Measurements from ENCODE around the gene SLAMF9. TPM values are rescaled to one million over a fixed set of nuclear protein-coding genes. Genes with fewer than 3 reads are reported as not detected.

SLAMF9 gene
- total RNA-seq, 1 donor from 2014 or later = not detected

DNA sequence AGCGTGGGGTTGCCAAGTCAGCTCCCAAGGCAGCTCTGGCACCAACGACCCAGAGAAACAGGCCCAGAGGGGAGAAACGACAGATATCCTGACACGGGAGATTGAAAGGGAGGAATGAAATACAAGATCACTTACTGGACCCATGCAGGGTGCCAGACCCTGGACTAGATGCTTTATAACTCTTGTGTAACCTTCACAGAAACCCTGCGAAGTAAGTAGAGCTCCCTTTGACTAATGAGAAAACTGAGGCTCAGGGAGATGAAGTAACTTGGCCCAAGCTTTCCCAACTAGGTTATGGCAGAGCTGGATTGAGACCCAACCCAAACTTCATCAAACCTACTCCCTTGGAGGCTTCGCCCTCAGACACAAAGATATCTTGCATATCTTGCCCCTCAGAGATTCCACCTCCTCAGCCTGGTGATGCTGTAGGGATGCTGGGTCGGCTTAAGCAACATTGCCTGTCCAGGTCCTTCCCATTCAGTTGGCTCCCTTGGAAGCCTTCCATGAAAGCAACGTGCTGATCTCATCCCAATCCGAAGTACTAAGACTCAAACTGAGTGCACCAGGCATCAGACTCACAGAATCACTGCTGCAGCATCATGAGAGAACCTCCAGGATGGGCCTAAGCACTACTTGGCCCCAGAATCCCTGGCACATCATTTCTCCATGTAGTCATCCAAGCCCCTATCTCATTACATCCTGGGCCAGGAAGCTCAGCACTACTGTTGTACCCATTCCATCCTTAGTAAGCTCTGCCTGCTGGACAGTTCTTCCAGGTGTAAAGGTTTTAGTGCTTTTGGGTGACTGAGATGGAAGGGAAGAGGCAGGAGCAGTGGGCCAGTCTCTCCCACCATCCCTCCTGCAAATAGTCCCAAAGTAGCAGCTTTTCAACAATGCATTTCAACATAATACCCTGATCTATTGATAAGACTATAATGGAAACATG lies 7.5 kb downstream of the SLAMF9 start:
- no peak for TF ChIP-seq CTCF (conservative IDR thresholded peaks at IDR 0.05)
- Mint-ChIP-seq H3K4me1 (ENCODE audit: unreplicated experiment) (peaks cover 45% of the 10 kb centered on the region), H3K27me3 (peaks cover 6% of the 10 kb centered on the region), H3K9me3 (no peaks in the 10 kb centered on the region), H3K36me3 (no peaks in the 10 kb centered on the region), H3K27ac (peak overlapping the region; percentile 91), H3K4me3 (peak overlapping the region; percentile 98)
- no peak for DNase-seq (ENCODE audit: extremely low spot score, unreplicated experiment)

- peak within 1 kb of the TSS; percentile 91 for H3K27ac Mint-ChIP-seq
- TF ChIP-seq CTCF (conservative IDR thresholded peaks at IDR 0.05) = peak; percentile 69
- no peaks in the 10 kb centered on the region for H3K9me3 Mint-ChIP-seq
- H3K36me3 Mint-ChIP-seq = peaks cover 4% of the 10 kb centered on the region
- H3K4me3 Mint-ChIP-seq = peak within 1 kb of the TSS; percentile 98
- H3K27me3 Mint-ChIP-seq = peaks cover 3% of the 10 kb centered on the region
- DNase-seq (ENCODE audit: extremely low spot score, unreplicated experiment) = peak; percentile 95
- peaks cover 52% of the 10 kb centered on the region for H3K4me1 Mint-ChIP-seq (ENCODE audit: unreplicated experiment)
Measured at GRCh38 chr1:159945483-159946241, 8.4 kb downstream of the SLAMF9 start, which contains the start of gene IGSF9. Gene IGSF9, minus strand, starts transcription at chr1:159945613. Its CDS starts 2,159 bp downstream, at chr1:159943454.

DNA sequence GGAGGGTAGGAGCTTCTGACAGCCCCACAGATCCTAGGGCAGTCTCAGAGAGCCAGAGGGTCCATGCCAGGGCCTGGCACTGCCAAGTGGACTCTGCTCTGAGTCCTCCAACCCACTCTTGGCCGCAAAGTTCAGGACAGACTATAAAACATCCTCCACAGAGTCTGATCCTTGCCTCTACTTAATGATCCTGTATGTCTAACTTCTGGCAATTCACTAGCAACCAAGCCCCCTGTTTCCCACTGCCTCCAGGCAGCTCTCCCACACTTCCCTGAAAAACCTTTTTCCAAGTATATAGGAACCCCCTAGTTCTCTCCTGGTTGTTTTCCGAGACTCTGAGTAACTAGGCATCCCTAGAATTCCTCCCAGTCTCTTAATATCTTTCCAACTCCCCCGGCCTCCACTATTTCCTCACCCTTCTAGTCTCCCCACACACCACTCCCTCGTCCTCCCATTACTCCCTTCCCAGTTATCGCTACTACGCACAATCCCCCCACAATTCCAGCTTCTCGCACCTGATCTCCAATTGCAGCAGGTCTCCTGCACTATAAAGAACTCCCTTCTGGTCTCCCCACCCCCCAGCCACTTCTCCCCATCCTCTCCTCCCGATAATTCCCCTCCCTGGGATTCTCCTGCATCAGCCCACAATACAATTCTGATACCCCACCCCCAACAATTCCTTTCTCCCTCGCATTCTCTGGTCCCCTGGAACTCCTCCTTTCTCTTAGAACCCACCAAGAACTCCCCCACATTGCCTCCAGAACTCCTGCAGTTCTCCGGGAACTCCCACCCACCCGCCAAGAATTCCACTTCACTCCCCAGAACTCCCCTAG lies 9.2 kb downstream of the SLAMF9 start:
- Mint-ChIP-seq H3K27me3 (no peaks in the 10 kb centered on the region), H3K4me1 (ENCODE audit: unreplicated experiment) (peaks cover 57% of the 10 kb centered on the region)

GRCh38 chr1:159943908-159944622 lies 10.0 kb downstream of the SLAMF9 start:
- H3K27ac Mint-ChIP-seq = no peak overlapping the region
- TF ChIP-seq CTCF (conservative IDR thresholded peaks at IDR 0.05) = no peak
- no peak for DNase-seq (ENCODE audit: extremely low spot score, unreplicated experiment)
- peaks cover 10% of the 10 kb centered on the region for H3K36me3 Mint-ChIP-seq
- peaks cover 59% of the 10 kb centered on the region for H3K4me1 Mint-ChIP-seq (ENCODE audit: unreplicated experiment)
- no peaks in the 10 kb centered on the region for H3K27me3 Mint-ChIP-seq
- peak overlapping the region; percentile 98 for H3K4me3 Mint-ChIP-seq
- H3K9me3 Mint-ChIP-seq = no peaks in the 10 kb centered on the region

More for the DNA sequence above, 9.2 kb downstream of the SLAMF9 start:
- no peak for DNase-seq (ENCODE audit: extremely low spot score, unreplicated experiment)
- no peaks in the 10 kb centered on the region for H3K9me3 Mint-ChIP-seq
- peak overlapping the region; percentile 98 for H3K4me3 Mint-ChIP-seq
- H3K36me3 Mint-ChIP-seq = peaks cover 5% of the 10 kb centered on the region
- peak overlapping the region; percentile 91 for H3K27ac Mint-ChIP-seq
- no peak for TF ChIP-seq CTCF (conservative IDR thresholded peaks at IDR 0.05)

Measured in type B pancreatic cell (in vitro differentiated cells).